GM12872 (cell line): Measurements from ENCODE around the gene PRMT6.

Experiments
- CTCF ChIP-seq: IDR thresholded peaks from 3 replicates; pipeline ENCODE4 v1.5.1; 2011; ENCODE audit warnings: low read depth, mild to moderate bottlenecking, low read length, moderate library complexity; ENCODE audit not compliant: insufficient read depth

PRMT6 gene

GRCh38 chr1:107056426-107057196 lies at the start of gene PRMT6:
PRMT6 (plus strand) TSS chr1:107056674; CDS start chr1:107056716, 42 bp downstream.
- TF ChIP-seq CTCF, result no peak

DNA sequence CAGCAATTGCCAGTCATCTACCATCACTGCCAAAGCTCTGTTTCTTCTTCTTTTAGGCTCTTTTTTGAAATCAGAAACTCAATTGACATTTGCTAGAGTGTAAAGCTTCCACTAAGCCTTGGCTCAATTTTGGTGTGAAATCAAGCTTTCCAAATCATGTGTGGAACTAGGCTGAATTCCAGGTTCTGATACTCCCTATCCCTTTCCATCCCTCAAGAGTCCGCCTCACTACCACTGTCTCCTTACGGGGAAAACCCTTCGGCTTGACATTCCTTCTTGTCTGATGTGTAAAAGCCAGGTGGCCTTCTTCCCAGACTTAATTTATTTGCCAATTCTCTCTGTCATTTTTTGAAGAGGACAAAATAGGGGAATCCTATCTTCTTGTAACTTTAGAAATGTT lies 47.2 kb upstream of the PRMT6 start:
- no peak for TF ChIP-seq CTCF

GRCh38 chr1:107010582-107010981 lies 45.9 kb upstream of the PRMT6 start:
- TF ChIP-seq CTCF, result no peak

DNA sequence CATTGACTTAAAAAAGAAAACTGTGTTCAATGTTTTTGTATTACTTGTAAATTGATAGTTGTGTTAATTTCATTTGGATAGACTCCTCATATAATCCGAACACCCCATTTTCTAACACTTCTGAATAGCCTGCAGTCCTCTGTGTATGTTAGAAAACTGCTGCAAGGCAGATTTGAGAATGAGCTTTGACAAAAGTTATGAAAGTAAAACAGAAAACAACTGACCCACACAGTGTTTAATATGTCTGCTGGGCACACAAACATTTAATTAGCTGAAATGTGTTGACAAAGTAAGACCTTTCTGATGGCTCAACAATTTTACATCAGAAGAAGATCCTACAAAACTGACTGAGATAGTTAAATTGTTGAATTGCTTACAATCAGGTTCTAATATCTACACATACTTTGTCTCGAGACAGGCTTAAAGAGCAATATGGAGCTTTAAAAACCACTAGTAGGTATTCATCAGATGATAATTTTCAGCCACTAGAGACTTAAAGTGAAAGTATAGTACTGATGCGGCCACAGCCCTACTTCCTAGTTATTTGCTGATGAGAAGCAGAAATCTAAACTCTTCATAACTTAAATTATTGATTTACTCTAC lies 40.0 kb upstream of the PRMT6 start:
- TF ChIP-seq CTCF, result no peak

DNA sequence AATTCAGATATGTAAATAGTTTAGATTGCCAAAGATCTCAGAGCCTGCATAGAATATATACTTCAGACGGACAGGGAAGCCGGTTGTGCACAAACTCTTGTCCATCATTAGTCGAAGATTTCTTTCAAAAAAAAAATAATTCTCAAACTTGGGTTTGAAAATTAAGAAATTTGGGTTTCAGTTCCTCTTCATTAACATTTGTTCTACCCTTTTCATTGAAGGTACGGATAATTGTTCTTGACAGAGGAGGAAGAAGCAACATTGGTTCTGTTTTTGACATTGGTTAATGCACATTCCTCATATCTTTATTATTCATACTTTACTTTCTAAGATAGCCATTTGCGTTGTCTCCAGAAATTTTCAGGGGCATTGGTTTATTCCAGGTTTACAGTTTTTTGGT lies 38.0 kb upstream of the PRMT6 start:
- no peak for TF ChIP-seq CTCF

- no peak for TF ChIP-seq CTCF
These were observed 37.3 kb upstream of the PRMT6 start for GRCh38 chr1:107019166-107019565.

DNA sequence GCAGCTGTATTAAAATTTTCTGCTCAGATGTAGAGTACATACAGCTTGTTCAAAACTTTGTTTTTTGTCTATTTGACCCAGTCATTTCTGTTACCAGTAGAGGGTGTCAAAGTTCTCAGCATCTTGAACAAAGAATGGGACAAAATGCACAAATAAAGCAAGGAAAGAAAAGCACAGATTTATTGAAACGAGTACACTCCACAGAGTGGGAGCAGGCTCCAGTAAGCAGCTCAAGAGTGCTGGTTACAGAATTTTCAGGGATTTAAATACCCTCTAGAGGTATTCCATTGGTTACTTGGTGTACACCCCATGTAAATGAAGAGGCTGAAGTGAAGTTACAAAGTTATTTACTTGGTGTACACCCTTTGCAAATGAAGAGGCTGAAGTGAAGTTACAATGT lies 8.9 kb upstream of the PRMT6 start:
- no peak for TF ChIP-seq CTCF
